K562 treated with DMSO at 1 percent for 4 hours (cell line): ENCODE results near the gene BMP8B. TPM values are rescaled to one million over a fixed set of nuclear protein-coding genes. Genes with fewer than 3 reads are reported as not detected.

Experiments used
- total RNA-seq: library from RNA; unstranded; fragments of 300-600 nt; gene quantifications from 2 replicates; pipeline ENCODE4 v1.2.3, GENCODE V29; 2022; ENCODE audit not compliant: insufficient read depth

Gene BMP8B, protein sequence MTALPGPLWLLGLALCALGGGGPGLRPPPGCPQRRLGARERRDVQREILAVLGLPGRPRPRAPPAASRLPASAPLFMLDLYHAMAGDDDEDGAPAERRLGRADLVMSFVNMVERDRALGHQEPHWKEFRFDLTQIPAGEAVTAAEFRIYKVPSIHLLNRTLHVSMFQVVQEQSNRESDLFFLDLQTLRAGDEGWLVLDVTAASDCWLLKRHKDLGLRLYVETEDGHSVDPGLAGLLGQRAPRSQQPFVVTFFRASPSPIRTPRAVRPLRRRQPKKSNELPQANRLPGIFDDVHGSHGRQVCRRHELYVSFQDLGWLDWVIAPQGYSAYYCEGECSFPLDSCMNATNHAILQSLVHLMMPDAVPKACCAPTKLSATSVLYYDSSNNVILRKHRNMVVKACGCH
- total RNA-seq, result 1.3 TPM in 2 replicates

DNA sequence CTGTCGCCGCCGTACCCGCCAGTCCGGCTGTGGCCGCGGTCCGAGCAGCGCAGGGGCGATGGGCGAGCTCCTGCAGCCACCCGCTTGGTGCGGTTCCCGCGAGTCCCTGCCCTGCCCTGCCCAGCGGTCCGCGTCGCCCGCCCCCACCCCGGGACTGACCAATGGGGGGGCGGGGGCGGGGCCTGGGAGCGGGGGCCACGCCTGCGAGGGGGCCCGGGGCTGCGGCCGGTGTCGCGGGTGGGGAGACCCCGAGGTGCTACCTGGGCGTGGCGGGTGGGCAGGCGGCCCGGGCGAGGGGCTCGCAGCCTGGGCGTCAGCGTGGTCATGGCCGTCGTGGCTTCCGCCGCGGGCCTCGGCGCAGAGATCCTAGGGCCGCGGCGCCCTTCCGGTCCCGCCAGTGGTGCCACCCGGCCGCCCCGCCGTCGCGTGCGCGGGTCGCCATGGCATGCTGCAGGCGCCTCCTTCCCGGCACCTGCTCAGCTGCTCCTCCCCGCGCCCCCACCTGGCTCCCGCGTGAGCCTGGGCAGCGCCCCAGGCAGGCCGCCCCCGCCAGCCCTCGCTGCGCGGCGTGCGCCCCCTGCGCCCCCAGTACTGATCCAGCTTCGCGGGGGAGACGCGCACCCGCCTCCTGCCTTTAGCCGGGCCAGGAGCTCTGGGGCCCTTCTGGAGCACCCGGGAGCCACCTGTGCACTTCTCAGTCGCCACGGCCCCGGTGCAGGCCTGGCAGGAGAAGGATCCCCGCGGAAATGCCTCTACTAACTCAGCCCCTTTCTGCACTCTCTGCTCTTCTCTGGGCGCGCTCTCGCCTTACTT lies at the start of gene BMP8B:
Gene BMP8B, minus strand, starts transcription at position 108 of the 813 bp plus-strand sequence. CDS start 380 bp downstream, outside the sequence.

DNA sequence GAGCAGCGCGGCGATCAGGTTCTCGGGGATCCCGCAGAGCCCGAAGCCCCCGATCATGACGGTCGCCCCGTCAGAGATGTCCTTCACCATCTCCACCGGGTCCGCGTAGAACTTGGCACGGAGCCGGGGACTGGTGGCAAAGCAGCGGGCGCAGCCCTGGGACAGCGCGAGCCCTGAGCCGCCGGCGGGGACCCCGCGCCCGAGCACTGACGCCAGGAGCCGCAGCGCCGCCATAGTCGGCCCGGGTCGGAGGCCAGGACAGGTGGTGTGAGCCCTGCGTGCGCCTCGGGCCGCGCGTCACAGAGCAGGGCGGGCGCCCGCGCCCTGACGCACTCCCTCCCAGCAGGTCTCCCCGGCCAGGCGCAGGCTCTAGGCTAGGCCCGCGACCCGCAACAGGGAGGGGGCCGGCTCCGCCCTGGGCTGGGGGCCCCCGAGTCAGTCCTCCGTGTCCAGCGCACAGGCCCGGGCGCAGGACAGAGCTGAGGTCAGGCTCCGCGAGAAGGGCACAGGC lies 17.6 kb downstream of the BMP8B start, which contains the start of gene OXCT2:
Gene OXCT2, minus strand, starts transcription at position 327 of the 511 bp plus-strand sequence. Its CDS starts 93 bp downstream, at position 234.

DNA sequence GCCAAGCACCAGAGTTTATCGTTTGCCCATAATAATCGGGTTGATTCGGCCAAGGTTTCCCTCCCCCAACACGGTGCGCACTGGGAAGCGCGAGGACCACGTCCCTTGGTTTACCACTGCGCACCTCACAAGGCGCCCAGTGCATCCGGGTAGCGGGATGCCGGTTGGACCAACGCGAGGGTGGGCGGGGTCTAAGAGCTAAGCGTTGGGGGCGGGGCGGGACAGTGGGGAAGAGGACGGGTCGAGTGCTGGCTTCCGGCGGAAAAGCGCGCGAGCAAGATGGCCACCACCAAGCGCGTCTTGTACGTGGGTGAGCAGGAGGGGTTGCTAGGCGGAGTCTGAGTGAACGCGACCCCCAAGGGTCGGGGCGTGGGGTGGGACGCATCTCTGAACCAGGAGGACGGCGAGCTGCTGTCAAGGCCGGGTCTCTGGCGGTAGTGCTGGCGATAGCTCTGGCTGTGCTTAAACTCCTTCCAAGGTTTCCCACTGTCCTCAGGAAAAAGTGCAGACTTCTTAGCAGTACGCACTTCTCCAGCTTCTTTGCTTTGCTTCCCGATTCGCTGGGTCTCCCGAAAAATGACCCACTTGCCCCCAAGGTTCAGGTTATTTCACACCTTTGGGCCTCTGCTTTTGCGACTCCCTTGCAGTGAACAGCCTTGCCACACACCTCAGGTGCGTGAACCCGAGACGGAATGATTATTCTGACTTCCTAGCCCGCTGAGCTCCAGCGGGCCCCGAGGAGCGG lies 49.9 kb downstream of the BMP8B start, which contains the start of gene PPIE:
Gene PPIE, plus strand, starts transcription at position 261 of the 745 bp plus-strand sequence. Its CDS starts 19 bp downstream, at position 280.

Other genes starting within 250 kb of the BMP8B start
- gene PABPC4, start 212.1 kb downstream of the BMP8B start, total RNA-seq, result 191 and 194 TPM in 2 replicates
- gene HEYL, start 149.2 kb downstream of the BMP8B start, total RNA-seq, result 0.67 and 1.1 TPM in 2 replicates
- not detected in 2 replicates for gene NT5C1A, start 116.8 kb downstream of the BMP8B start, total RNA-seq
- not detected in 2 replicates for gene HPCAL4, start 97.4 kb downstream of the BMP8B start, total RNA-seq
- gene PPIE, start 50.0 kb downstream of the BMP8B start, total RNA-seq, result 103 and 113 TPM in 2 replicates
- gene OXCT2, start 17.5 kb downstream of the BMP8B start, total RNA-seq, result 0.98 TPM in 1 of 2 replicates, not detected in the other
- 31.5 and 35.9 TPM in 2 replicates for gene TRIT1, start 94.6 kb upstream of the BMP8B start, total RNA-seq
- gene MYCL, start 113.1 kb upstream of the BMP8B start, total RNA-seq, result 9.2 and 13.3 TPM in 2 replicates
- gene MFSD2A, start 166.3 kb upstream of the BMP8B start, total RNA-seq, result not detected in 2 replicates